GDM1 (cell line): ENCODE measurements around the gene SETBP1.

Experiments
- DNase-seq: peaks from one replicate; lab custom pipeline; 2025; lab: John Stamatoyannopoulos, UW

SETBP1 gene

DNA sequence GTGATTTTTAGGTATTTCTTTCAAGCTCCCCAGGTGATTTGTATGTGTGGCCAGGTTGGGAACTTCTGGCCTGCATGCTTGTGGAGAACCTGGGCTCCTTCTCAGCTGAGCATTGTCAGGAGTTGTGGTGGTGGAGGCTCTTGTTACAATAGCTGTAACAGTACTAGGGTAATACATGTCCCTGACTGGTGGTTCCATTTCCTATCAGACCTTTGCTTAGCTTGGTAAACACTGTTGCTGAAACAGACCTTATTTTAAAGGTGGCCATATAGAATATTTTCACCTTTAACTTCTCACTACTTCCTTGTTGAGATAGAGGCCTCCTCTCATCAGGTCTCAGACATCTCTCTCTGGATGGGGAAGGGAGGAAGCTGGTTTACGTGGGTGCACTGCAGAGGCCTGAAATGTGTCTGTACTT, 79.2 kb downstream of the SETBP1 start:
- no peak for DNase-seq

DNA sequence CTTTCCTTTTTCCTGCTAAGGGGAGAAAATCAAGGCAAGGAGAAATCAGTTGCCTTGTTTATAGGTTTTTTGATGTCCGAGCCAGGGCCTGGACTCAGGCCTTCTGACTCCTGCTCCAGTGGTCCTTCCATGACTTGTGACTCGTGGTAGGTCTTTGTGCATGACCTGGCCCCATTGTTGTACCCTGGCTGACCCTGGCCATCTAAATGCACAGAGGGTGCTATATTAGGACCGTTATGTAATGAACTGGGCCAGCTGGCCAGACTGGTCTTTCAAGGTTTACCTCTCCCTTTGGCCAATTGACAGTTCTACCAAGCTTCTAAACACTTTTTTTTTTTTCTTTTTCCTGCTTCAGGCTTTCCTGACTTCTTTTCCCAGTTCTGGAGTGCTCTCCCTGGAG, 81.1 kb downstream of the SETBP1 start:
- no peak for DNase-seq

DNA sequence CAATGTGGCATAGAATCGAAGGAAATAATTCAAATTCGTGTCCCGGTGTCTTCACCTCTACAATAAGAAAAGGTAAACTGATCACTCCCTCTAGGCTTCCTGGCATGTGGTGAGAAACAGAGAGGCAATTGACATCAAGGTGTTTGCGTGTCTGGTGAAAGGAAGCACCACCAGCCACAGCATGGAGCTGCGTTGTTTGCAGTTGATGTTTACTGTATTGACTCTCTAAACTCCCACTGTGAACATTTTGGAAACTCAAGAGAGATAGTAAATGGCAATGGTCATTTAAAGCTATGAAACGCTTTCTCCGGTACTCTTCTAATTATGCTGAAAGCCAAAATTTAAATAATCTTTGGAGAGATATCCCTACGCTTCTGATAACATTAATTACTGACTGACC, 82.6 kb downstream of the SETBP1 start:
- no peak for DNase-seq

DNA sequence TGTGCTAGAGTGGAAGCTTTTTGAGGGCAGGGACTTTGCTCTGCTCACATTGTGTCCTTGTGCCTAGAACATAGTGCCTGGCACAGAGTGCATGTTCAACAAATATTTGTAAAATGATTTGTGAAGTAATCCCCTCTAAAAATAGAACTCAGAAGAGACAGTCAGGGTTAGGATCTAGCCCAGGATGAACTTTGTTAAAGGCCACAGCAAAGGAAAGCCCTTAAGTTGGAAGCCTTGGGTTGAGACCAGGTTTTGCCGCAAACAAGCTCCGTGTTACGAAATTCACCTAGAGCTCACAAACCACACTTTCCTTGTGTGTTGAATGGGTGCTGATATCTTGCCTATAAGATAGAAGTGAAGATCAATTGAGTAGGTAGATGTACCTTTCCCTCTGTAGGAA, 84.2 kb downstream of the SETBP1 start:
- DNase-seq: no peak

DNA sequence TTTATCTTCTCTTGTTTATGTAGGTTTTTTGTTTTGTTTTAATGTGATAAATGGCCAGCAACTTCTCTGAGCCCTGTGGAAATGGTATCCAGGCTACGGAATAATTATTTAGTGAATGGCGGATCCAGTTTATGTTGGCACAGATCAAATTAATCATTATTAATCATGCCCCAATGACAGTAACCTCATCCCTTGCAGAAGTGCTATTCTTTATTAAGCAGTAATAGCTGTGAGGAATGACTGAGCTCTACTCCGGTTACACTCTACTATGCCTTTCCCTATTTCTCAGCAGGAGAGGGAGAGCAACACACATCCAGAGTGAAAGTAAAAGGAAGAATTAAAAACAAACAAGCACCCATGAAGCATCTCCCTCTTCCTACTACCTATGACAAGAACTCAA, 84.8 kb downstream of the SETBP1 start:
- no peak for DNase-seq

DNA sequence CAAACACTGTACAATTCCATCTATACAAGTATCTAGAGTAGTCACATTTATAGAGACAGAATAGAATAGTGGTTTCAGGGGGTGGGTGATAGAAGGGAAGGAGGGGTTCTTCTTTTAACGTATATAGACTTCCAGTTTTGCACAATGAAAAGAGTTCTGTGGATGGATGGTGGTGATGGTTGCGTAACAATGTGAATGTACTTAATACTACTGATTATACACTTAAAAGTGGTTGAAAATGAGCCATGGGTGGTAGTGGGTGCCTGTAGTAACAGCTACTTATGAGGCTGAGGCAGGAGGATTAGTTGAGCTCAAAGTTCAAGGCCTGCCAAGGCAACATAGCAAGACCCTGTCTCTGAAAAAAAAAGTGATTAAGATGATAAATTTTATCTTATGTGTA, 85.8 kb downstream of the SETBP1 start:
- no peak for DNase-seq

DNA sequence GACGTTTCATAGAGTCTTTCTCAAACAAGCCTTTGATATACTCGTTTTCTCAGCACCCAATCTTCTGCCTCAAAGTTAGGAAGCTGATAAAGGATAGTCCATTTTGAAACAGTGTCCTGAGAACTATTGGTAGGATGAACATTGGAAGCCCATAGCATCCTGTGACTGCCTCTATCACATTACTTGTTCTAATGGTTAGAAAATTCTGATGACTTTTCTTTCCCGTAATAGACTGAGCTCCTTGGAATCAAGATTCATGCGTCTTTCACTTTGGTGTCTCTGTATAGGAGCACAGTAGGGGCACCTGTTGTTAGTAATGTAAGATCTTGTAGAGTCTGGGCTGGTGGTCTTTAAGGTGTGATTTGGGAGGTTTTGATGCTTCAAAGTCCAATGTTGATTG, 87.1 kb downstream of the SETBP1 start:
- no peak for DNase-seq

DNA sequence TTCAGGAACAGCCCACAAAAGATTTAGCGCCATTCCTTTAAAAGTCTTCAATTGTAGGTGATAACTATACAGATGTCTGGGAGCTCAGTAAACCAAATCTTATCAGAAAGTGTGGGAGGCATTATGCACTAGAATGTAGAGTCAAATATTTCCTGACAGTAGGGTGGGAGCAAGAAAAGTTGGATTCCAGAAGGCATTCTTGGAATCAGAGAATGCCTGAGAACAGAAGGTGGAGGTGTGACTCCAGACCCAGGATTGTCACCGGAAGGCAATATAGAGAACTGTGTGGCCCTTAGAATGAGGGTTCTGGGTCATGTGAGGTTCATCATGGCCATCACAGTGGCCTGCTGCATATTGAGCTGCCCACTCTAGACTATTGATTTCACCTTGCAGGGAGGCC, 90.0 kb downstream of the SETBP1 start:
- DNase-seq: no peak

DNA sequence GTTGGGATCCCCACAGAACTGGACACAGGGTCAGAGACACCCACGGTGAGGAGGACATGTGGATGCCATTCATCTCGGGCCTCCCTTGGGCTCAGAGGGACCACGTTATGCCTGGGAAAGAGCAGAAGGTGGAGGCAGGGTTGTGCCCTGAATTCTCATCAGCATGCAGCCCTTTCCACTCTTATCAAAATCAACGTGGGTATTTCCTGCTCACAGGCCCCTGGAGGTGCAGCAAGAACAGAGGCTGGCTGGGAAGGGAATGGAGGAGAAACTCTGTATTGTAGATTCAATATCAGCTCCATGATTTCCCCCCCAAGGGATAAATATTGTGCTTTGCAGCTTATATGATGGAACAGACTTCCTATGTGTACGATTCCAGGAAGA, 90.9 kb downstream of the SETBP1 start:
- no peak for DNase-seq

DNA sequence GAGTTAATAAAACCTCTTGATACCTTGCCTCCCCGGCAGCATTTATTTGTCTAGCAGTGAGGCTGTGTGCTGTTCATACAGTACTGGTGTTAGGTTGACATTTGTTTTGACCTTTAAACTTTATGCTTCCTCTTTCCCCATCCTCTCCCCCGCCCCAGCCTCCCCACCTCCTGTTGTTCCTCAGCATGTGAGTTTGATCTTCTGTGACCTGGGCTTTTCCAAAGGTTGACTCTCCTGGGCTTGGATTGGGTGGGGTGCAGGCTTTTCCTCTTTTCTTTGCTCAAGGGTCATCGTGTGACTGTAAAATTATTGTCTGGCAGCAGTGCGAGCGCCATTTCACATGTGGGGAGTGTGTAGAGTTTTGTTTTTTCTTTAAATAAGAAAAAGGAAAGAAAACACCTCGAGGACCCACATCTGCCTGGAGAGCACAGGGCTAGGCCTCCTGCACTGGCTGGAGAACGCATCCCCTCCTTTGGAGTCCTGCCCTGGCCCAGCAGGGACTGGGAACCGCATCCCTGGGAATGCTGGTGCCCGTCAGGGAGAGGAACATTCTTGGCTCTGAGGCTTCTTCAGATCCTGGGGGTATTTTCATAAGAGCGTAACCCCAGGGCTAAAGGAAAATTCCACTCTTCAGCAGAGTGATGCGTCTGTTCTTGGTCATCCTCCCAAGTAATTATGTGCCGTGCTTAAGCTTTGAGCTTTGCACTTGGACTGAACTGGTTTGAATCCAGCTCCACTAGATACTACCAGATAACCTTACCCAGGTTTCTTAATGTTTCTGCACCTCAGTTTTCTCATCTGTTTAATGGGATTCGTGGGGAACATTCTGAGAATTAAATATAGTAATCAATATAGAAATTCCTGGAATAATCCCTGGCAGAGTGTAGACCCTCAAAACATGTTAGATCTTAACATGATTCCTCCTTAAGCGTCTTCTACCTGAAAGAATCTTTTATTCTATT, 91.5 kb downstream of the SETBP1 start:
- DNase-seq: no peak

DNA sequence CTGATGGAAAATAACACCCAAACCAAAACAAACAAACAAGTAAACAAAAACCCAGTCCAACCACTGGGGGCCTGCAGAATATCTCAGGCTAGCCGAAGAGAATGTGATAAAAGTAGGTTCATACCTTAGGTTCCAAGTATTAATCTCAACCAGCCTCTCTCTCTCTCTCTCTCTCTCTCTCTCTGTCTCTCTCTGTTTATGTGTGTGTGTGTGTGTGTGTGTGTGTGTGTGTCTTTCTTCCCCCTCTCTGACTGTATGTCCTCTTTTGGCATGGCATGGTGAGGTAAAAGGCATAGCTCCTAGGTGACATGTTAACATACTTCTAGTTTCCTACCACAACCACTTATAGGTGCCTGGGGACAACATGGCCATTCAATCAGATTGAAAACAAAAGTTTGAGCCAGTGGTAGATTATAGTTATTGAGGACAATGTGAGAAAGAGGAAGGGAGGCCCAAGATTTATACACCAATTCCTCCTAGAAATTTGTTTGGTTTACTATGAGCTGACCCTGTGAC, 93.0 kb downstream of the SETBP1 start:
- no peak for DNase-seq

DNA sequence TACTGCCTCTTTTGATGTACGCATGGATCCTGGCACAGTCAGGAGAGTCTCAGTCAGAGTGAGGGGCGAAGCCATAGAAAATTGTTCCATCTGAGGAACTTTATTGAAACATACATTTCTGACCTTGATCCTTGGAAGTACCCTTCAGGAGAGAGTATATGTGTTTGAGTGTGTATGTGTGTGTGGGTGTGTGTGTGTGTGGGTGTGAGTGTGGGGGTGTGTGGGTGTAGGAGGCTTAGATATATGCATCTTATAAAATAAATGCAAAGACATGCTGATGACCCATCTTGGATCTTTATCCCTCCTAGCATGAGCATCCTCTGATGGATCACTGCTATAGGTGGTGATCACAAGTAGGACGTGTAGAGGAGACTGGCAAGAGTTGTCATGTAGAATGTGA, 93.5 kb downstream of the SETBP1 start:
- no peak for DNase-seq

DNA sequence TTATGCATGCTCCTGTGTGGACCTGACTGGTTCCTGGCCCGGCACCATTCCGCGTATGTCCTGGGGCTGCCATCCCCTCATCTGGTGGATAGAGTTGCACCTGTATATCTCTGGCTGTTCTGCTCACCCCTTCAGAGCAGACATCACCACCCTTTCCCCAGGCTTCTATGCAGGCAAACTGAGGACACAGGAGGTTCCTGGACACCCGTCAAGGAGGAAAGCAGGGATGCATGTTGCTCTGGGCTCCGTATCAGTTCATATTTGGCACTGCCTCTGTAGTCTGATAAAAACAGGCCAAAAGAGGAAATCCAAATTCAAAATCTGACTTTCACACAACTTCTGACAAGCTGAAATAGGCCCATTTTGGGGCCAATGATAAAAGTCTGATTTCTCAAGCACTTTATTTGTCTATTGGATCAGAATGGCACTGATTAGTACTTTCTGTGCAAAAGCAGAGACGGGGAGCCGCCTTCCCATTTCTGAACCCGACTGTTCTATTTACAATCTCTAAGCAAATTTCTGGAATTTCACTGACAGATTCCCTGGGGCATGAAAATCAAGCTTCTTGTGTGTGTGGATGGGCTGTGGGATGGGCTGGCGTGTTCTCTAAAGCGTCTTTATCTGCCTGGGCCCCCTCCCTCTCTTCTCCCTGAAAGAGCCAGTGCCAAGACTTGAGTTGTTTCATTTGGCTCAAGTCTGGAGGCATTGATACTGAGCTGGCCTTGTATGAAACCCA, 96.9 kb downstream of the SETBP1 start:
- DNase-seq: no peak

DNA sequence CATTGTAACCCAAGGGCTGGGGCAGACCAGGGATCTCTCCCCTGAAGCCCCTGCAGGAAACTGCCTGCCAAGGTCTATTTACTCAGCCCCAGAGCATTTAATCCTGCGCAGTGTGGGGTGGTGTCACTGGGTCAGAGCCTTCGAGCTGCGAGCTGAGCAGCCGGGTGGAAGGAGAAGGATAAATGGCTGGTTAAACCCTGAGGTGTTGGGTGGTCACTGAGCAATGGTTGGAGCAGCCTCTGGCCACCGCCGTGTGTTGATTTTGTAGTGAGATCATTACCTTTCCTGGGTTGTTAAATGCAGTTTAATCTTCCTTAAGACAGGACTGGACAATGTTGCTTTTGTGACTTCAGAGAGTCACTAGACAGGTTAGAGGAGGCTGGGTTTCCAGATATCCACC, 98.1 kb downstream of the SETBP1 start:
- DNase-seq: no peak

DNA sequence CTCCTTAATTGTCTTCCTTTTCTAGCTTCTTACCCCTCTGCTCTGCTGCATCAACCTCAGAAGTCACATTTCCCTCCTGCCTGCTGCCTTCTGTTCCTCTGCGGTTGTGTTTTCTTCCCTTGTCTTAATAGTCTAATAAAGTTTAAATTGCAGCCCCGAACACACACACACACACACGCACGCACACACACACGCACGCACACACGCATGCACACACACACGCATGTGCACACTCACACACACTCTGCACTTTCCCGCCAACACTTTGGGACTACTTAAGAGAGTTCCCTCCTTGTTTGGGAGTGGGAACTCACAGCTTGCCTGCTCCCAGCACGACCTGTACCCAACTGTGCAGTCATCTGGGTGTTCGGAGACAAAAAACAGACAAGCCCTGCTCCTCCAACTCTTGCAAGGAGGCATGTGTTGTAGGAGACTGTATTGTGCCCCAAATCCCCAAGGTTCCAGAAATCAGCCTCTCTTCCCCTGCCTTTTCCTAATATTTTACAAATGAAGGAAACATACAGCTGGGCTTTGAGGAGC, 99.1 kb downstream of the SETBP1 start:
- no peak for DNase-seq

DNA sequence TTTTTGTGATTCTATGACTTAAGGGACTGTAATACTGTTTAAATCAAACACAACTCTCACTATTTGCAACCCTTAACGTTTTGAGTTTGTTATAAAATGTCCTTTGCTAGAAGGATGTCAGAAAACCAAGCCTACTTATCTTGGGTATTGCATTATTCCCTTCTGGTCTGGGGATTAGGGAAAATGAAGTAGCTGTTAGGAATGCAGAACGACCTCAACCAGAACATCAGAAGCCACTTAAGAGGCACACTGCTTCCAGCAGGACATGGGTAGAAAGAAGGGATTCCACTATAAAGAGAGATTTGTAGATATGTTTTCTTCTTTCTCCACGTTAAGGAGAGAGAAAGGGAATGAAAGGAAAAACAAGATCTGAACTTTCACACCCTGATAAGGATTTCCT, 101.2 kb downstream of the SETBP1 start:
- no peak for DNase-seq

DNA sequence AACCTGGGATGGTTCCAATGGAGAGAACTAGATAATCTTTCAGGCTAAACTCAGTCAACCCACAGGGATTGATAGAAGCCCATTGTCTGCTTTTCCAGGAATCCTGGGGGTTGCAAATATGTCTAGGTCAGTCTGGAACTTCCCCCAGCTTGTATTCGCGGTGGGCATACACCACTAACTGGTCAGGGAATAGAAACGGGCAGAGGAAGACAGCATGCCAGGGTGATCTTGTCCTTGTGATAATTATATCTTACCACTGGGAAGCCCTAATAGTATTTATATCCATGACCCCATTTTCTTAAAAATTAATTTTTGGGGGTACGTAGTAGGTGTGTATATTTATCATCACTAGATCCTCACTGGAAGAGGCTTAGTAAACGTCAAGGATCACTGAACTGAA, 101.9 kb downstream of the SETBP1 start:
- DNase-seq: no peak

DNA sequence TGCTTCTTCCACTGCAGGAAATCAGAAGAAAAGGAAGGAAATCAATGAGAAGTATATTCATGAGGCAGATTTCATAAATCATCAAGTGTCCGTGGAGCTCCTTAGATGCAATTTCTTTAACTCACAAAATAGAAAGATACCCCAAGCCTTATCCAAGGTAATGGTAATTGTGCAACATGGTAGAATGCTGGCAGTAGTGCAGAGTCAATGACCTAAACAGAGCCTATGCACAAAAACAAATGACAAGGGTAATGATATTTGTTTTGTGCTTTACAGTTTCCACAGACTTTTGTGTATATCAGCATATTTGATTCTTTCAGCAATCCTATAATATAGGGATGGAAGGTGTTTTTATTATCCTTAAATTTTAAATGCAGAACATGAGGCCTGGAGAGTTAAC, 102.7 kb downstream of the SETBP1 start:
- no peak for DNase-seq

DNA sequence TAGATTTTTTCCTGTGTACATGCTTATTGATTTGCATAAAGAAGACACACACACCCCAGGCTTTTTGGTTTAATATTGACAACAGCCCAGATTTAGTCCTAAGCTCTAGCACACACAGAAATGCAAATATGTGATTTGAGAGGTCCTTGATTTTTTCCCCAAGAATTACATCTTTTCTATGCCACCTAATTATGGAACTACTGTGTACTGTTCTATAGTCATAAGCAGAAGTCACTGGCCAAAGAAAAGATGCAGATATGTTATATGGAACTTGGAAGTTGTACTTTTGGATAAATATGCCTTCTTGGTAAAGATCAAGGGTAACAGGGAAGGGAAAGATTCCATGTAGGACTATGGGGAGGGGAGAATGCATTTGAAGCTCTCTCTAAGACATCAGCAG, 105.6 kb downstream of the SETBP1 start:
- no peak for DNase-seq

DNA sequence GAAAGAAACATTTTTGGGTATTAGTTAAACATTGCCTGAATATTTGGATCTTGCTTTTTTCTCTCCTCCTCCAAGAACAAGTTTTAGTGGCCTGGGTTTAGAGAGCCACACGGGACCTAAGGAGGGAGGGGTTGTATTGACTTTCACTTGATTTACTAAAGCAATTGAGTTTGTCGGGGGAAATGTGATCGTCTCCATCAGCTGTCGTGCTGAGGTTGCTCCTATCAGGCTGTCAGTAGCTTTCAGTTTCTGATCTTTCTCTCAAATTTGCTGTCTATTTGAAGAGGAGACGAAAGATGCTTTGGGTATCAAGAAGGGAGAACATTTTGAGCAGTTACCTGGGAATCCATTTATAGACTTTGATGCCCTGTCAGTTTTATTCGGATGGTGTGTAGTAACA, 106.0 kb downstream of the SETBP1 start:
- DNase-seq: no peak

DNA sequence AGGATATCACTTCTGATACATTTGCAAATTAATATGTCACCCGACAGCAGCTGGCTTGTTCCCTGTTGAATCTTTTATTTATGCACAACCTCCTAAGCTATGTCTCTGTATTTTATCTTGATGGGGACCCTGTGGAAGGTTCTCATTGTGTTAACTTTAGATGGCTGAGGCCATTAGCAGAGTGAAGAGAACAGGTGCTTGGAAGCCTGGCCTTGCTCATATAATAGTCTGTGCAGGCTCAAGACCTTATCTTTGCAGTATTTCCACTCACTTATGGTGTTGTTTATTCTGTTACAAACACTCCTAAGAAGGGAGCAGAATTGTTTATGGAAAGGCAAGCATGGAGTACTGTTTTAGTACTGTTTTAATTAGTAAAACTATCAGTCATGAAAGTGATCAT, 107.6 kb downstream of the SETBP1 start:
- no peak for DNase-seq

DNA sequence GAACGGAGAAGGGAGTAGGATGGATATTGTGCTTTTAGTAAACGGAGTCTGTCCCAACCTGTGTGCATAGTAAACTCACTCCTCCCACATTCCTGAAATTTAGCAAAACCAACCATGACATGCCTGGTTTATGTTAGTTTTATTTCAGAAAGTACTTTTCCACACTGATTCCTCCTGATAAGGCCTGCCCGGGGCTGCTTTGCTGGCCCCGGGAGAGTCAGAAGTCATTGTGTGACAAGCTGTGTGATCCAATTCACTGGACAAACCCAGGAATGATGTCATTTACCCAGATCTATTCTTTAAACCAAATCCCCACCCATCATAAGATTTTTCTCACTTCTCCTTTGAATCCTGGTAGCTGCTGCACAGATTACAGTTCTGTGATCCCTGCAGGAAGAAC, 109.0 kb downstream of the SETBP1 start:
- DNase-seq: no peak

DNA sequence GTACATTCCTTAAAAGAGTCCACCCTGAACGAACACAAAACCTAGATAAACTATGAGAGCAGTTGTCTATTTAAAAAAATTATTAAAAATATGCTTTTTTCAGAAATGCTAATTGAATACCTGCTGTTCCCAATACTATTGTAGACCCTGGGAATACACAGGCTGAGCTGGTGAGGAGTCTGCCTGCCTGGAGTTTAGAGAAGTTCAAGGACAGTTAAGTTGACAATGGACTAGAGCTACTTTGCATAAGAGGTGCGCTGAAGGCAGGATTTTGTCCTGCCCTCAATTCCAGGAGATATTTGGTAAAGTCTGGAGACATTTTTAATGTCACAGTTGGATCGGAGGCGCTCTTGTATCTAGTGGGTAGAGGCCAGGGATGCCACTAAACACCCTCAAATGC, 110.2 kb downstream of the SETBP1 start:
- no peak for DNase-seq
